HepG2 (cell line): ENCODE data around the gene TTBK1. TPM values are rescaled to one million over a fixed set of nuclear protein-coding genes. Genes with fewer than 3 reads are reported as not detected.

Experiments used
- BRD4 ChIP-seq: sonication (generic); formaldehyde crosslinking; IDR thresholded peaks from 2 replicates; pipeline ENCODE4 v1.4.0; 2020; ENCODE audit warnings: missing genetic modification reagents
- JDP2 ChIP-seq: sonication (generic); formaldehyde crosslinking; IDR thresholded peaks from 2 replicates; pipeline ENCODE4 v1.8.1; 2022; ENCODE audit warnings: missing genetic modification reagents, borderline replicate concordance
- MNT ChIP-seq: fragments of 450-650 bp; IDR thresholded peaks from 2 replicates; pipeline ENCODE4 v1.6.1; 2016
- MXD4 ChIP-seq: IDR thresholded peaks from 2 replicates; pipeline ENCODE4 v1.6.1; 2016; ENCODE audit warnings: mild to moderate bottlenecking, missing biosample characterization, missing genetic modification reagents
- MYPOP ChIP-seq: sonication (generic); formaldehyde crosslinking; IDR thresholded peaks from 2 replicates; pipeline ENCODE4 v1.8.1; 2023; ENCODE audit warnings: mild to moderate bottlenecking, moderate library complexity, missing genetic modification reagents
- NFATC3 ChIP-seq: sonication (generic); formaldehyde crosslinking; IDR thresholded peaks from 2 replicates; pipeline ENCODE4 v1.5.1; 2020; ENCODE audit warnings: mild to moderate bottlenecking, missing genetic modification reagents
- NKX3-1 ChIP-seq: sonication (generic); formaldehyde crosslinking; IDR thresholded peaks from 2 replicates; pipeline ENCODE4 v1.5.0; 2020; ENCODE audit warnings: missing genetic modification reagents
- NR2F1 ChIP-seq, 2 experiments: fragments of 450-650 bp in 1 of 2; formaldehyde crosslinking in 1 of 2; IDR thresholded peaks; 2 replicates each; pipeline versions ENCODE4 v1.5.0 to v1.6.1; 2016 to 2020; ENCODE audit warnings: mild to moderate bottlenecking in 1 of 2, missing compliant biosample characterization in 1 of 2, missing genetic modification reagents in 1 of 2, moderate library complexity in 1 of 2
- ONECUT2 ChIP-seq: sonication (generic); formaldehyde crosslinking; IDR thresholded peaks from 2 replicates; pipeline ENCODE4 v1.4.0; 2020; ENCODE audit warnings: missing genetic modification reagents
- RAD21 ChIP-seq: fragments of 450-650 bp; formaldehyde crosslinking; IDR thresholded peaks from 2 replicates; pipeline ENCODE4 v1.5.0; 2020; ENCODE audit warnings: mild to moderate bottlenecking
- RXRB ChIP-seq: IDR thresholded peaks from 2 replicates; pipeline ENCODE4 v1.6.1; 2016; ENCODE audit warnings: borderline replicate concordance, missing genetic modification reagents, missing compliant biosample characterization
- SIX4 ChIP-seq: sonication (generic); formaldehyde crosslinking; IDR thresholded peaks from 2 replicates; pipeline ENCODE4 v1.4.0; 2020; ENCODE audit warnings: missing genetic modification reagents
- TP53 ChIP-seq: sonication (generic); formaldehyde crosslinking; conservative IDR thresholded peaks from 2 replicates; pipeline ENCODE4 v1.4.0; 2020; ENCODE audit warnings: missing genetic modification reagents
- XBP1 ChIP-seq: sonication (generic); formaldehyde crosslinking; IDR thresholded peaks from 2 replicates; pipeline ENCODE4 v1.5.0; 2020; ENCODE audit warnings: missing genetic modification reagents
- ZNF101 ChIP-seq: sonication (generic); formaldehyde crosslinking; IDR thresholded peaks from 2 replicates; pipeline ENCODE4 v1.4.0; 2020; ENCODE audit warnings: mild to moderate bottlenecking, low read depth, missing genetic modification reagents, borderline replicate concordance
- ZNF350 ChIP-seq: sonication (generic); formaldehyde crosslinking; IDR thresholded peaks from 2 replicates; pipeline ENCODE4 v1.4.0; 2020; ENCODE audit warnings: mild to moderate bottlenecking, low read depth, missing genetic modification reagents, borderline replicate concordance
- ZNF574 ChIP-seq: sonication (generic); formaldehyde crosslinking; IDR thresholded peaks from 2 replicates; pipeline ENCODE4 v1.4.0; 2020; ENCODE audit warnings: missing genetic modification reagents
- ZNF768 ChIP-seq: sonication (generic); formaldehyde crosslinking; IDR thresholded peaks from 2 replicates; pipeline ENCODE4 v1.4.0; 2020; ENCODE audit warnings: missing genetic modification reagents
- ZNF83 ChIP-seq: sonication (generic); formaldehyde crosslinking; IDR thresholded peaks from 2 replicates; pipeline ENCODE4 v1.4.0; 2020; ENCODE audit warnings: missing genetic modification reagents, mild to moderate bottlenecking, borderline replicate concordance
- polyA plus RNA-seq, 8 experiments: library from polyadenylated mRNA; depleted of rRNA in 3 of 8; stranded (reverse) in 7 of 8; unstranded in 1 of 8; fragments of >200 nt; fragmentation: Illumina TruSeq in 4 of 8; extraction: Trizol in 4 of 8; gene quantifications; 2 replicates each; pipeline versions ENCODE4 v1.2.1 to v1.2.3, GENCODE V29; 2011 to 2016; ENCODE audit warnings: low read depth in 4 of 8, missing spikeins in 1 of 8, mixed read lengths in 1 of 8; ENCODE audit not compliant: insufficient read depth in 1 of 8
- total RNA-seq, 5 experiments: library from RNA; depleted of rRNA; stranded (reverse); fragments of >200 nt; fragmentation: Illumina TruSeq; extraction: Trizol; gene quantifications; 2 replicates each; pipeline ENCODE4 v1.2.3, GENCODE V29; 2016; ENCODE audit warnings: low read depth in 1 of 5
- TF ChIP-seq, protein P1 (sequence below): sonication (generic); formaldehyde crosslinking; IDR thresholded peaks from 2 replicates; pipeline ENCODE4 v1.5.0; 2020; ENCODE audit warnings: missing genetic modification reagents, mild to moderate bottlenecking, borderline replicate concordance

Gene TTBK1
- total and polyA plus RNA-seq, 2 of the 13 experiments (the other 11 are each of a cell fraction or from before 2014, with no cell fraction given) = 0.24 to 0.33 TPM

DNA sequence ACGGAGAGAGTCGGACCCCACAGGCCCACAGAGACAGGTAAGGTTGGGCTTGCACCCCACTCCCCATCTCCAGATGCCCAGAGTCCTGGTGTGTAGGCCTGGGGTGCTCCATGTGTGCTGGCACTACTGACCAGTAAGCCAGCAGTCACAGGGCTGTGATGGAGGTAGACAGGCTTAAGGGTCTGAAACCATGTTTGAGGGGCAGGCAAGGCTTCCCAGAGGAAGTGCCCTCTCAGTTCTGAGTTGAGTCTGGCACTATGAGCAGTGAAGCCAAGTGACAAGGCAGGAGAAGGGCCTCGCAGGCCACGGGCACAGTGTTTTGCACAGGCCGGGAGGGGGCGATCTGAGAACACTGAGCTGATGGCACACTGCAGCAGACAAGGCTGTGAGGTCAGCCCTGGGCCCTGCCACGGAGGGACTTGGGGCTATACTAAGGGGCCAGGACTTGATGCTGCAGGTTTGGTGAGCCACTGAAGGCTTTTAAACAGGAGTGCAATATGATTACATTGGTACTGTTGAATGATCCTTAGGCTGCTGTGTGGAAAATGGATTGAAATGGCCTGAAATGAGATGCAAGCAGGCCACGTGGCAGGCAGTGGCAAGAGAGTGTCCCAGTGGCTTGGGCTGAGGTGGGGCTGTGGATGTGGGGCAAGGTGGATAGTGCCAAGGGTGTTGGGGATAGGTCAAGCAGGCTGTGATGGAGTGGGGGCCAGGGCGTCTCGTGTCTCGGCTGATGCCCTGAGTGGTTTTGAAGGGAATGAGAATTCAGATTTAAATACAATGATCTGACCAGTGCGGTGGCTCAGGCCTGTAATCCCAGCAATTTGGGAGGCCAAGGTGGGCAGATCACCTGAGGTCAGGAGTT is 20.3 kb downstream of the TTBK1 start (continued):
- TF ChIP-seq, protein P1, sequence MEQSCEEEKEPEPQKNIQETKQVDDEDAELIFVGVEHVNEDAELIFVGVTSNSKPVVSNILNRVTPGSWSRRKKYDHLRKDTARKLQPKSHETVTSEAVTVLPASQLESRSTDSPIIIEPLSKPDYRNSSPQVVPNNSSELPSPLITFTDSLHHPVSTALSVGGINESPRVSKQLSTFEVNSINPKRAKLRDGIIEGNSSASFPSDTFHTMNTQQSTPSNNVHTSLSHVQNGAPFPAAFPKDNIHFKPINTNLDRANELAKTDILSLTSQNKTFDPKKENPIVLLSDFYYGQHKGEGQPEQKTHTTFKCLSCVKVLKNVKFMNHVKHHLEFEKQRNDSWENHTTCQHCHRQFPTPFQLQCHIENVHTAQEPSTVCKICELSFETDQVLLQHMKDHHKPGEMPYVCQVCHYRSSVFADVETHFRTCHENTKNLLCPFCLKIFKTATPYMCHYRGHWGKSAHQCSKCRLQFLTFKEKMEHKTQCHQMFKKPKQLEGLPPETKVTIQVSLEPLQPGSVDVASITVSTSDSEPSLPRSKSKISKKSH = no peak
- no peak for TF ChIP-seq MYPOP (CRISPR knock-in tag)
- TF ChIP-seq MNT = no peak
- TF ChIP-seq RAD21 (CRISPR knock-in tag) = peak; percentile 100
- TF ChIP-seq TP53 (CRISPR knock-in tag) = no peak
- peak; percentile 53; the same call in 1 of the 2 replicates for TF ChIP-seq MXD4 (CRISPR knock-in tag)
- no peak for TF ChIP-seq NKX3-1
- peak; percentile 82; the same call in 1 of the 2 replicates for TF ChIP-seq RXRB (CRISPR knock-in tag)
- TF ChIP-seq XBP1 (CRISPR knock-in tag) = no peak
- TF ChIP-seq NFATC3 (CRISPR knock-in tag) = 0 out of 2 replicates have a peak, but pooled peaks have one; percentile 59
- TF ChIP-seq ZNF101 (CRISPR knock-in tag) = no peak
- TF ChIP-seq ZNF83 = no peak
- TF ChIP-seq BRD4 (CRISPR knock-in tag) = 0 out of 2 replicates have a peak, but pooled peaks have one; percentile 14
- TF ChIP-seq NR2F1 (CRISPR knock-in tag; IDR thresholded peaks at IDR 0.05) = no peak
- peak; percentile 33; the same call in 1 of the 2 replicates for TF ChIP-seq ZNF574 (CRISPR knock-in tag)
- TF ChIP-seq ZNF768 (CRISPR knock-in tag) = no peak
- no peak for TF ChIP-seq JDP2 (CRISPR knock-in tag)
- no peak for TF ChIP-seq ONECUT2 (CRISPR knock-in tag)
- TF ChIP-seq ZNF350 (CRISPR knock-in tag) = no peak; the same call in 1 of the 2 replicates
- no peak for TF ChIP-seq SIX4 (CRISPR knock-in tag)
